ENCODE results near the gene GAPT. TPM values are rescaled to one million over a fixed set of nuclear protein-coding genes. Genes with fewer than 3 reads are reported as not detected.

Gene GAPT
- total RNA-seq, 1 donor, result not detected

GRCh38 chr5:58451732-58452565 is 39.3 kb upstream of the GAPT start:
- H3K4me3 ChIP-seq (ENCODE audit: low read depth, low read length), result no peak overlapping the region
- no peak for TF ChIP-seq CTCF (IDR thresholded peaks at IDR 0.05; ENCODE audit: insufficient read depth, low read depth, low read length)
- DNase-seq (ENCODE audit: low read depth), result peak; percentile 18

GRCh38 chr5:58452566-58453258 is 38.5 kb upstream of the GAPT start:
- no peak overlapping the region for H3K4me3 ChIP-seq (ENCODE audit: low read depth, low read length)
- TF ChIP-seq CTCF (IDR thresholded peaks at IDR 0.05; ENCODE audit: insufficient read depth, low read depth, low read length), result no peak
- DNase-seq (ENCODE audit: low read depth), result peak; percentile 27

GRCh38 chr5:58453306-58453705 is 37.9 kb upstream of the GAPT start:
- H3K4me3 ChIP-seq (ENCODE audit: low read depth, low read length), result no peak overlapping the region
- no peak for DNase-seq (ENCODE audit: low read depth)
- TF ChIP-seq CTCF (IDR thresholded peaks at IDR 0.05; ENCODE audit: insufficient read depth, low read depth, low read length), result no peak

- DNase-seq (ENCODE audit: low read depth), result no peak
- H3K4me3 ChIP-seq (ENCODE audit: low read depth, low read length), result peak overlapping the region; percentile 91
- TF ChIP-seq CTCF (IDR thresholded peaks at IDR 0.05; ENCODE audit: insufficient read depth, low read depth, low read length), result no peak
These were observed 37.2 kb upstream of the GAPT start for GRCh38 chr5:58454025-58454424.

GRCh38 chr5:58455066-58455465 is 36.2 kb upstream of the GAPT start:
- DNase-seq (ENCODE audit: low read depth), result no peak
- no peak for TF ChIP-seq CTCF (IDR thresholded peaks at IDR 0.05; ENCODE audit: insufficient read depth, low read depth, low read length)
- H3K4me3 ChIP-seq (ENCODE audit: low read depth, low read length), result peak overlapping the region; percentile 91

GRCh38 chr5:58455480-58455879 is 35.8 kb upstream of the GAPT start:
- H3K4me3 ChIP-seq (ENCODE audit: low read depth, low read length), result peak overlapping the region; percentile 91
- no peak for DNase-seq (ENCODE audit: low read depth)

More at GRCh38 chr5:58455480-58455879, 35.8 kb upstream of the GAPT start:
- no peak for TF ChIP-seq CTCF (IDR thresholded peaks at IDR 0.05; ENCODE audit: insufficient read depth, low read depth, low read length)
